Measurements from ENCODE around the gene FASTKD3.

GRCh38 chr5:7857926-7858632, 10.8 kb downstream of the FASTKD3 start:
- TF ChIP-seq POLR2A (IDR thresholded peaks at IDR 0.05) (no peak), CTCF (IDR thresholded peaks at IDR 0.05) (no peak), POLR2AphosphoS5 (IDR thresholded peaks at IDR 0.05) (no peak), EP300 (IDR thresholded peaks at IDR 0.05; ENCODE audit: low read depth) (no peak)

Data from transverse colon (tissue), 4 donors.